A549 treated with GW870086 at 1 μM for 4 hours (cell line): ENCODE results near the gene KRTAP4-7. TPM values are rescaled to one million over a fixed set of nuclear protein-coding genes. Genes with fewer than 3 reads are reported as not detected.

Source experiments
- total RNA-seq: library from RNA; stranded (reverse); fragments of 200-300 nt; extraction: Qiagen RNA extraction; gene quantifications from 5 replicates; pipeline ENCODE4 v1.2.3, GENCODE V29; 2022; ENCODE audit warnings: low read depth

The KRTAP4-7 gene
- total RNA-seq = not detected in 5 replicates

GRCh38 chr17:41084100-41084856, at the start of gene KRTAP4-7:
KRTAP4-7 (plus strand) TSS chr17:41084150; CDS start chr17:41084207, 57 bp downstream.

GRCh38 chr17:41034346-41034935, 49.5 kb upstream of the KRTAP4-7 start, which contains the start of gene KRTAP1-3:
KRTAP1-3 (minus strand) TSS chr17:41034874; CDS start chr17:41034821, 53 bp downstream.

GRCh38 chr17:41040783-41041571, 43.0 kb upstream of the KRTAP4-7 start, which contains the start of gene KRTAP1-1:
KRTAP1-1 (minus strand) TSS chr17:41041450; CDS start chr17:41041397, 53 bp downstream.

GRCh38 chr17:41046735-41047465, 37.0 kb upstream of the KRTAP4-7 start, which contains the start of gene KRTAP2-1:
KRTAP2-1 (minus strand) TSS chr17:41047316; CDS start chr17:41047267, 49 bp downstream.

GRCh38 chr17:41055130-41055529, 28.8 kb upstream of the KRTAP4-7 start, which contains the start of gene KRTAP2-2:
KRTAP2-2 (minus strand) TSS chr17:41055230; CDS start chr17:41055211, 19 bp downstream.

GRCh38 chr17:41060052-41060604, 23.8 kb upstream of the KRTAP4-7 start, which contains the start of gene KRTAP2-3:
KRTAP2-3 (minus strand) TSS chr17:41060114; CDS start chr17:41060050, 64 bp downstream.

GRCh38 chr17:41065829-41066624, 17.9 kb upstream of the KRTAP4-7 start, which contains the start of gene KRTAP2-4:
KRTAP2-4 (minus strand) TSS chr17:41065879; CDS start chr17:41065845, 34 bp downstream.

GRCh38 chr17:41098042-41098441, 14.1 kb downstream of the KRTAP4-7 start, which contains the start of gene KRTAP4-8:
KRTAP4-8 (minus strand) TSS chr17:41098142; CDS start chr17:41098084, 58 bp downstream.

GRCh38 chr17:41101586-41102259, 17.8 kb downstream of the KRTAP4-7 start, which contains the start of gene KRTAP4-16:
KRTAP4-16 (minus strand) TSS chr17:41102209; CDS start chr17:41102209, 0 bp downstream.

GRCh38 chr17:41105347-41105746, 21.4 kb downstream of the KRTAP4-7 start, which contains the start of gene KRTAP4-9:
KRTAP4-9 (plus strand) TSS chr17:41105389; CDS start chr17:41105389, 0 bp downstream.

GRCh38 chr17:41117846-41118386, 34.0 kb downstream of the KRTAP4-7 start, which contains the start of gene KRTAP4-11:
KRTAP4-11 (minus strand) TSS chr17:41118373; CDS start chr17:41118315, 58 bp downstream.

GRCh38 chr17:41123991-41124371, 40.0 kb downstream of the KRTAP4-7 start, which contains the start of gene KRTAP4-12:
KRTAP4-12 (minus strand) TSS chr17:41124182; CDS start chr17:41124122, 60 bp downstream.

Other genes with a start within 250 kb of the KRTAP4-7 start
- not detected in 5 replicates for gene KRT12, start 216.9 kb upstream of the KRTAP4-7 start, total RNA-seq
- 0.10 to 0.53 TPM (median 0.27 TPM) in 5 replicates for gene KRT20, start 198.9 kb upstream of the KRTAP4-7 start, total RNA-seq
- 0.14 to 0.19 TPM in 2 of 5 replicates, not detected in the others for gene KRT23, start 146.5 kb upstream of the KRTAP4-7 start, total RNA-seq
- not detected in 5 replicates for gene KRT39, start 117.2 kb upstream of the KRTAP4-7 start, total RNA-seq
- not detected in 5 replicates for gene KRT40, start 99.8 kb upstream of the KRTAP4-7 start, total RNA-seq
- not detected in 5 replicates for gene KRTAP3-3, start 90.0 kb upstream of the KRTAP4-7 start, total RNA-seq
- gene KRTAP3-2, start 84.2 kb upstream of the KRTAP4-7 start, total RNA-seq = 0.28 to 0.34 TPM (median 0.31 TPM) in 3 of 5 replicates, not detected in the others
- gene KRTAP3-1, start 75.0 kb upstream of the KRTAP4-7 start, total RNA-seq = not detected in 5 replicates
- gene KRTAP1-5, start 56.9 kb upstream of the KRTAP4-7 start, total RNA-seq = not detected in 5 replicates
- gene KRTAP1-4, start 54.0 kb upstream of the KRTAP4-7 start, total RNA-seq = not detected in 5 replicates
- gene KRTAP1-3, start 49.3 kb upstream of the KRTAP4-7 start, total RNA-seq = 0.15 TPM in 1 of 5 replicates, not detected in the others
- not detected in 5 replicates for gene KRTAP1-1, start 42.7 kb upstream of the KRTAP4-7 start, total RNA-seq
- gene KRTAP2-1, start 36.8 kb upstream of the KRTAP4-7 start, total RNA-seq = not detected in 5 replicates
- not detected in 5 replicates for gene KRTAP2-2, start 28.9 kb upstream of the KRTAP4-7 start, total RNA-seq
- not detected in 5 replicates for gene KRTAP2-3, start 24.0 kb upstream of the KRTAP4-7 start, total RNA-seq
- not detected in 5 replicates for gene KRTAP2-4, start 18.3 kb upstream of the KRTAP4-7 start, total RNA-seq
- gene KRTAP4-8, start 14.0 kb downstream of the KRTAP4-7 start, total RNA-seq = not detected in 5 replicates
- not detected in 5 replicates for gene KRTAP4-16, start 18.1 kb downstream of the KRTAP4-7 start, total RNA-seq
- gene KRTAP4-9, start 21.2 kb downstream of the KRTAP4-7 start, total RNA-seq = not detected in 5 replicates
- not detected in 5 replicates for gene KRTAP4-11, start 34.2 kb downstream of the KRTAP4-7 start, total RNA-seq
- gene KRTAP4-12, start 40.0 kb downstream of the KRTAP4-7 start, total RNA-seq = not detected in 5 replicates
- gene KRTAP4-6, start 56.4 kb downstream of the KRTAP4-7 start, total RNA-seq = not detected in 5 replicates
- gene KRTAP4-5, start 65.7 kb downstream of the KRTAP4-7 start, total RNA-seq = not detected in 5 replicates
- gene KRTAP4-4, start 76.6 kb downstream of the KRTAP4-7 start, total RNA-seq = not detected in 5 replicates
- not detected in 5 replicates for gene KRTAP4-3, start 84.1 kb downstream of the KRTAP4-7 start, total RNA-seq
- not detected in 5 replicates for gene KRTAP4-2, start 94.1 kb downstream of the KRTAP4-7 start, total RNA-seq
- gene KRTAP4-1, start 100.8 kb downstream of the KRTAP4-7 start, total RNA-seq = 0.20 to 0.22 TPM in 2 of 5 replicates, not detected in the others
- not detected in 5 replicates for gene KRTAP9-1, start 105.7 kb downstream of the KRTAP4-7 start, total RNA-seq
- not detected in 5 replicates for gene KRTAP9-2, start 142.5 kb downstream of the KRTAP4-7 start, total RNA-seq
- not detected in 5 replicates for gene KRTAP9-3, start 148.3 kb downstream of the KRTAP4-7 start, total RNA-seq
- not detected in 5 replicates for gene KRTAP9-8, start 153.8 kb downstream of the KRTAP4-7 start, total RNA-seq
- not detected in 5 replicates for gene KRTAP9-4, start 165.5 kb downstream of the KRTAP4-7 start, total RNA-seq
- not detected in 5 replicates for gene KRTAP9-9, start 171.2 kb downstream of the KRTAP4-7 start, total RNA-seq
- gene KRTAP9-6, start 181.2 kb downstream of the KRTAP4-7 start, total RNA-seq = not detected in 5 replicates
- gene KRTAP9-7, start 191.5 kb downstream of the KRTAP4-7 start, total RNA-seq = not detected in 5 replicates
- not detected in 5 replicates for gene KRTAP29-1, start 218.7 kb downstream of the KRTAP4-7 start, total RNA-seq
- not detected in 5 replicates for gene KRTAP16-1, start 225.2 kb downstream of the KRTAP4-7 start, total RNA-seq
- not detected in 5 replicates for gene KRTAP17-1, start 231.6 kb downstream of the KRTAP4-7 start, total RNA-seq